Measurements from ENCODE around the gene TPST2. TPM values are rescaled to one million over a fixed set of nuclear protein-coding genes. Genes with fewer than 3 reads are reported as not detected.

TPST2 gene
- total RNA-seq, 1 donor from 2014 or later: 63.1 TPM

GRCh38 chr22:26499188-26499703 is 90.7 kb downstream of the TPST2 start:
- intact Hi-C loops (cut with DNase I): no loop called here
- DNase-seq (no peak), ATAC-seq (peak in 1 of 2 donors; percentile 27)
- Histone ChIP-seq H3K27me3 (ENCODE audit: low read depth) (no peaks in the 10 kb centered on the region), H3K36me3 (peaks cover 99% of the 10 kb centered on the region), H3K4me1 (peaks cover 10% of the 10 kb centered on the region), H3K9me3 (no peaks in the 10 kb centered on the region), H3K27ac (no peak overlapping the region), H3K4me3 (no peak overlapping the region)
- TF ChIP-seq, protein P1, sequence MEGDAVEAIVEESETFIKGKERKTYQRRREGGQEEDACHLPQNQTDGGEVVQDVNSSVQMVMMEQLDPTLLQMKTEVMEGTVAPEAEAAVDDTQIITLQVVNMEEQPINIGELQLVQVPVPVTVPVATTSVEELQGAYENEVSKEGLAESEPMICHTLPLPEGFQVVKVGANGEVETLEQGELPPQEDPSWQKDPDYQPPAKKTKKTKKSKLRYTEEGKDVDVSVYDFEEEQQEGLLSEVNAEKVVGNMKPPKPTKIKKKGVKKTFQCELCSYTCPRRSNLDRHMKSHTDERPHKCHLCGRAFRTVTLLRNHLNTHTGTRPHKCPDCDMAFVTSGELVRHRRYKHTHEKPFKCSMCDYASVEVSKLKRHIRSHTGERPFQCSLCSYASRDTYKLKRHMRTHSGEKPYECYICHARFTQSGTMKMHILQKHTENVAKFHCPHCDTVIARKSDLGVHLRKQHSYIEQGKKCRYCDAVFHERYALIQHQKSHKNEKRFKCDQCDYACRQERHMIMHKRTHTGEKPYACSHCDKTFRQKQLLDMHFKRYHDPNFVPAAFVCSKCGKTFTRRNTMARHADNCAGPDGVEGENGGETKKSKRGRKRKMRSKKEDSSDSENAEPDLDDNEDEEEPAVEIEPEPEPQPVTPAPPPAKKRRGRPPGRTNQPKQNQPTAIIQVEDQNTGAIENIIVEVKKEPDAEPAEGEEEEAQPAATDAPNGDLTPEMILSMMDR (IDR thresholded peaks at IDR 0.05): no peak

DNA sequence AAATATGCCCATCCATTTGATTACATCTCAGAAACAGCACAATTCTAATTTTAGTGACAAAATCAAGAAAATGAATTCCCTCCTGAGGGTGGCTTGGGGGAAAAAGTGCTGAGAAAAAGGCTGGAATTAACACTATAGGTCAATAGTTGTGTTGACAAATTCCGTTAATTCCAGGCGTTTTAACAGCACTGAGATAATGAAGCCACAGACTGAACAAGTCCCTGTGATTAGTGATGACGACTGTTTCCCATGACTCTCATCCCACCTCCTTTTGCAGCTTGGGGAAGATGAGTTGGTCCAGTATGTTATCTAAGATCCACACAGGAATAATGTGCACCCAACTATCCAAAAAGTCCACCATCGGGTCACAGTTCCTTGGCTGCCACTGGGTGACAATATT is 93.5 kb downstream of the TPST2 start:
- no peaks in the 10 kb centered on the region for H3K27me3 ChIP-seq (ENCODE audit: low read depth)
- no peak overlapping the region for H3K4me3 ChIP-seq
- no peak overlapping the region for H3K27ac ChIP-seq
- DNase-seq (no peak), ATAC-seq (no peak)
- no peaks in the 10 kb centered on the region for H3K4me1 ChIP-seq
- intact Hi-C loops (cut with DNase I): no loop called here
- TF ChIP-seq, protein P1 (IDR thresholded peaks at IDR 0.05): no peak
- H3K36me3 ChIP-seq: peaks cover 99% of the 10 kb centered on the region
- H3K9me3 ChIP-seq: no peaks in the 10 kb centered on the region

DNA sequence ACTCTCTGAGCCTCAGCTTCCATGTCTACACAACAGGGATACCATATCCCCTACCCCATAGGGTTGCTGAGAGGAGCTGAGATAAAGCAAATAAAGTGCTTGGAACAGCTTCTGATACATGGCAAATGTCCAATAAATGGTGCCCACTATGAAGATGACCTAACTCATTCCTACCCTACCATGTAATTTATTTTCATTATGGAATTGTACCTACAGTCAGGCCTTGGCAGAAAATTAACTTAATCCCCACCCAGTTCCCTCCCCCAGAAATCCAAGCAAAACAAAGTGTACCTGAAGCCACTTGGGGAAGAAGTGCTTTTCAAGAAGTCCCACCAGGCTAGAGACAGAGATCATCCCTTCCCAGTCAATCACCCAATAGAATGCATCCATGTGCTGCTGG is 95.4 kb downstream of the TPST2 start:
- Histone ChIP-seq H3K4me1 (no peaks in the 10 kb centered on the region), H3K36me3 (peaks cover 99% of the 10 kb centered on the region), H3K9me3 (no peaks in the 10 kb centered on the region), H3K27me3 (ENCODE audit: low read depth) (no peaks in the 10 kb centered on the region), H3K4me3 (no peak overlapping the region), H3K27ac (no peak overlapping the region)
- ATAC-seq (no peak), DNase-seq (no peak)
- TF ChIP-seq, protein P1 (IDR thresholded peaks at IDR 0.05): no peak
- intact Hi-C loops (cut with DNase I): no loop called here

DNA sequence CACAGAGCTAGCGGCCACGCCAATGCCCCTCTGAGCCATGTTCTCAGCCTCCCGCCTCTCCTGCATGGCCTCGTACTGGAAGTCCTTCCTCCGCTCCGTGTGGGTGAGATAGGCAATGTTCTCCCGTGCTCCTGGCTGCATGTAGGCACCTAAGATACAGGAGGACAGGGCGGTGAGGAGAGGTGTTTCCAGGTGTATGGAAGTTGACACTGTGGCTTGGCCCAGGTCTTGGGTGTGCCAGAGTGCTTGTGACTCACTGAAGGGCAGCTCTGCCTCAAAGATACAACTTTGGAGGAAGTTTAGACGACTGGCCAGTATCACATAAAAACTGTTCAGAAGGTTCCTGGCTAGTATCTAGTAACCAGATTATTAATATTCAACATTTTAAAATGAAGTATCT is 97.7 kb downstream of the TPST2 start:
- H3K27me3 ChIP-seq (ENCODE audit: low read depth): no peaks in the 10 kb centered on the region
- DNase-seq (no peak), ATAC-seq (no peak)
- peaks cover 99% of the 10 kb centered on the region for H3K36me3 ChIP-seq
- H3K4me3 ChIP-seq: no peak overlapping the region
- no peaks in the 10 kb centered on the region for H3K9me3 ChIP-seq
- intact Hi-C loops (cut with DNase I): no loop called here
- TF ChIP-seq, protein P1 (IDR thresholded peaks at IDR 0.05): no peak
- H3K4me1 ChIP-seq: no peaks in the 10 kb centered on the region
- no peak overlapping the region for H3K27ac ChIP-seq

DNA sequence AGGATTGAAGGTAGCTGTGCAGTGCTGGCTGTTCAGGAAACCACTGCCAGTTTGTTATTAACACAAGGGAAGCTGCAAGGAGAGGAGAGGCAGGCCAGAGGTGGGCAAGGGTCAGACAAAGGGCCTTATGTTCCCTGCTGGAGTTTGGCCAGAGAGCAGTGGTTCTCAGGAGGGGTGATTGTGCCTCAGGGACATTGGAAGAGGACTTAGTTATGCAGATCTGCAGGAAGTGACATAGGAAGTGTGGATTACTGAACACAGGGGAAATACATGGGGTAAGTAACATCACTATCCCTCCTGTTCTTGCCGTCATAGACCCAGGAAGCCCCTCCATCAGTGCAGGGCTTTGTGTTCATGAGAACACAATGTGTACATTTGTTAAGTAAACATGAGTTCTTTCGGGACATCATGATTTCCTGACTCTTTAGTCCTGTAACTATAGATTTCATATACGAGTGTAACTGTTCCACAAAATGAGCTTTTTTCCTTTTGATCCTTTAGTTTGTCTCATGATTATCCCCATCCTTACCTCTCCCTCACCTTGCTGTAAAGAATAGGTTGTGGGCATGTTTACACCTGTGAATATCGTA is 100.4 kb downstream of the TPST2 start:
- H3K27ac ChIP-seq: no peak overlapping the region
- DNase-seq: no peak
- intact Hi-C loops (cut with DNase I): no loop called here
- TF ChIP-seq, protein P1 (IDR thresholded peaks at IDR 0.05): no peak
- H3K4me3 ChIP-seq: no peak overlapping the region
- no peak for ATAC-seq
- peaks cover 18% of the 10 kb centered on the region for H3K4me1 ChIP-seq
- H3K9me3 ChIP-seq: no peaks in the 10 kb centered on the region
- peaks cover 80% of the 10 kb centered on the region for H3K36me3 ChIP-seq
- no peaks in the 10 kb centered on the region for H3K27me3 ChIP-seq (ENCODE audit: low read depth)

All from lower lobe of right lung (tissue), 2 donors.